Measurements from ENCODE around the gene SEMA3B. TPM values are rescaled to one million over a fixed set of nuclear protein-coding genes. Genes with fewer than 3 reads are reported as not detected.

The SEMA3B gene
- total RNA-seq, 4 donors from 2014 or later = 2.9 to 5.2 (median 4.1) TPM

DNA sequence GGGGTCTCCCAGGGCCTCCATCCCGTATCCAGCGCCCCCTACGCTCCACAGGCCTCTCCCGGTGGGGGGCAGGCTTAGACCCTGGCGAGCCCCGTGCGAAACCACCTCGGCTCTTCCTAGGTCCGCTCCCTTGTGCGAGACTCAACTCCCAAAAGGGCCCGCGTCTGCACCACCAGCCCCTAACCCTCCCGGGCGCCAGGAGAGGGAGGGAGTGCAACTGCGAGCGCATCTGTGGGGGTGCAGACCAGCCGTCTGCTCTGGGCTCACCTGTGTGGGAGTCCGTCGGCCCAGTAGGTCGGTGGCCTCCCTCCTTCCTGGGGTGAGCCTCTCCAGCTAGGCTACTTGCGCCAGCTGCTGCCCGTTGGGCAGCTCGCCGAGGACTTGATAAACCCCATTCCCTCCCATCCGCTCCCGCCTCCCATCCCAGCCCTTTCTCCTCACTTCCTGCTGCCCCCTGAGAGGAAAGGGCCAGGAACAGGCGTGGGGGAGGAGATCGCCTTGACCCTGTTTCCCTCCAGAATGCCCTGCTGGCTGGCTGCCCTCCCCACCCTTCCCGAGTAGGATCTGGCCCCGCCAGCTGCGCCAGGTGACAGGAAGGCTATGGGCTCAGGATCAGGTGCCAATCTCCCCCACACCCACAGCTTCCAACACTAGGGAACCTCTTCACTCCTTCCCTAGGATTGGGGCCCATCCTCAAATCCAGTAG lies 53.6 kb downstream of the SEMA3B start, which contains the start of gene HYAL2:
Gene HYAL2, minus strand, starts transcription at position 360 of the 706 bp plus-strand sequence. CDS start 2,256 bp downstream, outside the sequence.
- WGBS = 44% methylated on average over 16 of the region's 31 CpGs
- Histone ChIP-seq H3K27me3 (no peaks in the 10 kb centered on the region), H3K36me3 (peaks cover 31% of the 10 kb centered on the region), H3K9me3 (no peaks in the 10 kb centered on the region), H3K4me3 (peak within 1 kb of the TSS; percentile 93), H3K27ac (peak within 1 kb of the TSS; percentile 96), H3K4me1 (peaks cover 84% of the 10 kb centered on the region)
- TF ChIP-seq POLR2A (IDR thresholded peaks at IDR 0.05) = no peak
- TF ChIP-seq, protein P1, sequence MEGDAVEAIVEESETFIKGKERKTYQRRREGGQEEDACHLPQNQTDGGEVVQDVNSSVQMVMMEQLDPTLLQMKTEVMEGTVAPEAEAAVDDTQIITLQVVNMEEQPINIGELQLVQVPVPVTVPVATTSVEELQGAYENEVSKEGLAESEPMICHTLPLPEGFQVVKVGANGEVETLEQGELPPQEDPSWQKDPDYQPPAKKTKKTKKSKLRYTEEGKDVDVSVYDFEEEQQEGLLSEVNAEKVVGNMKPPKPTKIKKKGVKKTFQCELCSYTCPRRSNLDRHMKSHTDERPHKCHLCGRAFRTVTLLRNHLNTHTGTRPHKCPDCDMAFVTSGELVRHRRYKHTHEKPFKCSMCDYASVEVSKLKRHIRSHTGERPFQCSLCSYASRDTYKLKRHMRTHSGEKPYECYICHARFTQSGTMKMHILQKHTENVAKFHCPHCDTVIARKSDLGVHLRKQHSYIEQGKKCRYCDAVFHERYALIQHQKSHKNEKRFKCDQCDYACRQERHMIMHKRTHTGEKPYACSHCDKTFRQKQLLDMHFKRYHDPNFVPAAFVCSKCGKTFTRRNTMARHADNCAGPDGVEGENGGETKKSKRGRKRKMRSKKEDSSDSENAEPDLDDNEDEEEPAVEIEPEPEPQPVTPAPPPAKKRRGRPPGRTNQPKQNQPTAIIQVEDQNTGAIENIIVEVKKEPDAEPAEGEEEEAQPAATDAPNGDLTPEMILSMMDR (IDR thresholded peaks at IDR 0.05) = no peak
- no peak for TF ChIP-seq EP300 (IDR thresholded peaks at IDR 0.05)
- TF ChIP-seq POLR2AphosphoS5 (IDR thresholded peaks at IDR 0.05) = peak in 2 of 3 donors; percentile 24 to 30
- no peak for DNase-seq (ENCODE audit: low spot score in 2 of 2)

- TF ChIP-seq, protein P1 (IDR thresholded peaks at IDR 0.05) = no peak
- TF ChIP-seq POLR2A (IDR thresholded peaks at IDR 0.05) = no peak
- no peak for TF ChIP-seq EP300 (IDR thresholded peaks at IDR 0.05)
- peaks cover 79% of the 10 kb centered on the region for H3K4me1 ChIP-seq
- no peaks in the 10 kb centered on the region for H3K27me3 ChIP-seq
- no peaks in the 10 kb centered on the region for H3K9me3 ChIP-seq
- DNase-seq (ENCODE audit: low spot score in 2 of 2) = no peak
- H3K4me3 ChIP-seq = peak overlapping the region; percentile 93
- WGBS = 31% methylated on average over 4 of the region's 4 CpGs
- H3K27ac ChIP-seq = peak overlapping the region; percentile 96
- H3K36me3 ChIP-seq = peaks cover 27% of the 10 kb centered on the region
Observed at GRCh38 chr3:50323092-50323600, 54.2 kb downstream of the SEMA3B start.

- DNase-seq (ENCODE audit: low spot score in 2 of 2) = no peak
- H3K4me3 ChIP-seq = no peak overlapping the region
- 58% methylated on average over 5 of the region's 5 CpGs for WGBS
- no peaks in the 10 kb centered on the region for H3K27me3 ChIP-seq
- H3K27ac ChIP-seq = peak overlapping the region; percentile 96
- no peaks in the 10 kb centered on the region for H3K9me3 ChIP-seq
- peaks cover 78% of the 10 kb centered on the region for H3K4me1 ChIP-seq
- peak in 1 of 3 donors; percentile 72 for TF ChIP-seq POLR2AphosphoS5 (IDR thresholded peaks at IDR 0.05)
- no peak for TF ChIP-seq POLR2A (IDR thresholded peaks at IDR 0.05)
- TF ChIP-seq, protein P1 (IDR thresholded peaks at IDR 0.05) = no peak
- H3K36me3 ChIP-seq = peaks cover 21% of the 10 kb centered on the region
Observed at GRCh38 chr3:50323614-50324199, 54.8 kb downstream of the SEMA3B start.

GRCh38 chr3:50324351-50325112 lies 55.6 kb downstream of the SEMA3B start:
- Histone ChIP-seq H3K36me3 (peaks cover 20% of the 10 kb centered on the region), H3K4me1 (peaks cover 74% of the 10 kb centered on the region), H3K9me3 (no peaks in the 10 kb centered on the region), H3K4me3 (no peak overlapping the region), H3K27me3 (no peaks in the 10 kb centered on the region), H3K27ac (peak overlapping the region; percentile 96)
- 12% methylated on average over 1 of the region's 4 CpGs for WGBS
- DNase-seq (ENCODE audit: low spot score in 2 of 2) = peak in 1 of 2 donors; percentile 82
- TF ChIP-seq, protein P1 (IDR thresholded peaks at IDR 0.05) = peak; percentile 66 to 89
- TF ChIP-seq EP300 (IDR thresholded peaks at IDR 0.05) (no peak), POLR2A (IDR thresholded peaks at IDR 0.05) (no peak)

- Histone ChIP-seq H3K4me1 (peaks cover 68% of the 10 kb centered on the region), H3K27me3 (no peaks in the 10 kb centered on the region), H3K4me3 (no peak overlapping the region), H3K9me3 (no peaks in the 10 kb centered on the region), H3K36me3 (peaks cover 22% of the 10 kb centered on the region), H3K27ac (no peak overlapping the region)
- TF ChIP-seq POLR2A (IDR thresholded peaks at IDR 0.05) (no peak), POLR2AphosphoS5 (IDR thresholded peaks at IDR 0.05) (no peak), EP300 (IDR thresholded peaks at IDR 0.05) (no peak)
- TF ChIP-seq, protein P1 (IDR thresholded peaks at IDR 0.05) = no peak
- 57% methylated on average over 2 of the region's 2 CpGs for WGBS
- DNase-seq (ENCODE audit: low spot score in 2 of 2) = no peak
Observed at GRCh38 chr3:50325113-50325480, 56.1 kb downstream of the SEMA3B start.
